H1 (cell line): ENCODE measurements around the gene VMO1. TPM values are rescaled to one million over a fixed set of nuclear protein-coding genes. Genes with fewer than 3 reads are reported as not detected.

ENCODE experiments used
- CTCF ChIA-PET: fragments of 300-600 bp; sonication (Branson Sonifier 250); formaldehyde crosslinking; loops from one replicate; lab custom pipeline; 2021; ENCODE audit not compliant: partially characterized antibody; lab: Charles Lee
- POLR2A ChIA-PET: fragments of 300-600 bp; sonication (Branson Sonifier 250); formaldehyde crosslinking; loops from one replicate; lab custom pipeline; 2021; ENCODE audit warnings: inconsistent platforms; ENCODE audit not compliant: partially characterized antibody; lab: Charles Lee
- DNase-seq, 2 experiments: peaks; one replicate each; pipeline versions ENCODE4 v3.0.0 to v3.0.0-alpha.2; 2010 to 2022; ENCODE audit warnings: low spot score in 2 of 2, low read depth in 1 of 2, mixed read lengths in 1 of 2
- FAIRE-seq: peaks from 2 replicates; lab custom pipeline; 2011; peaks lifted over from hg19 to GRCh38; lab: Jason Lieb, UNC
- H2AFZ ChIP-seq: 2 replicates; pipeline ENCODE4 v1.8.1; 2012; ENCODE audit warnings: low read length, inconsistent platforms
- H2AK5ac ChIP-seq: 2 replicates; pipeline ENCODE4 v1.6.1; 2013; ENCODE audit warnings: low read depth, low read length
- H2BK120ac ChIP-seq: replicated peaks from 2 replicates; pipeline ENCODE3; 2013; ENCODE audit warnings: low read depth, low read length, inconsistent platforms
- H2BK12ac ChIP-seq: 2 replicates; pipeline ENCODE4 v1.6.1; 2013; ENCODE audit warnings: low read depth, low read length
- H2BK15ac ChIP-seq: 2 replicates; pipeline ENCODE4 v1.6.1; 2013; ENCODE audit warnings: low read length
- H2BK20ac ChIP-seq: 2 replicates; pipeline ENCODE4 v1.6.1; 2013; ENCODE audit warnings: low read length
- H2BK5ac ChIP-seq: 2 replicates; pipeline ENCODE4 v1.6.1; 2013; ENCODE audit warnings: low read depth, low read length
- H3K14ac ChIP-seq: 2 replicates; pipeline ENCODE4 v1.6.1; 2013; ENCODE audit warnings: inconsistent platforms; ENCODE audit not compliant: insufficient read length
- H3K18ac ChIP-seq: 2 replicates; pipeline ENCODE4 v1.6.1; 2013; ENCODE audit warnings: low read length; ENCODE audit errors: extremely low read depth
- H3K23ac ChIP-seq: 2 replicates; pipeline ENCODE4 v1.6.1; 2013; ENCODE audit warnings: inconsistent platforms; ENCODE audit not compliant: insufficient read length
- H3K23me2 ChIP-seq: 2 replicates; pipeline ENCODE4 v1.6.1; 2013; ENCODE audit warnings: low read depth, low read length
- H3K27ac ChIP-seq: 2 replicates; pipeline ENCODE4 v1.6.1; 2011; ENCODE audit warnings: low read depth, low read length, inconsistent platforms
- H3K27me3 ChIP-seq, 4 experiments: replicated peaks in 1 of 4; 1 replicate in 1 of 4; 2 replicates in 3 of 4; pipeline versions ENCODE4 v1.6.1 to v1.8.1; 2011 to 2013; ENCODE audit warnings: low read length in 3 of 4, mild to moderate bottlenecking in 3 of 4, inconsistent platforms in 2 of 4, mixed read lengths in 2 of 4, moderate library complexity in 1 of 4; ENCODE audit not compliant: control insufficient read depth in 3 of 4, insufficient read depth in 3 of 4; ENCODE audit errors: extremely low read depth in 1 of 4
- H3K36me3 ChIP-seq, 4 experiments: 2 replicates each; pipeline versions ENCODE4 v1.6.1 to v1.8.1; 2011 to 2013; ENCODE audit warnings: mild to moderate bottlenecking in 4 of 4, low read length in 3 of 4, moderate library complexity in 2 of 4, control low read depth in 1 of 4, inconsistent platforms in 1 of 4; ENCODE audit not compliant: insufficient read depth in 4 of 4, control insufficient read depth in 2 of 4
- H3K4ac ChIP-seq: replicated peaks from 2 replicates; pipeline ENCODE3; 2013; ENCODE audit warnings: low read length, low read depth, mixed read lengths, inconsistent platforms; ENCODE audit not compliant: insufficient read length
- H3K4me1 ChIP-seq, 4 experiments: replicated peaks in 1 of 4; 1 replicate in 1 of 4; 2 replicates in 3 of 4; pipeline versions ENCODE4 v1.6.1 to v1.8.1; 2011 to 2013; ENCODE audit warnings: low read length in 3 of 4, inconsistent platforms in 2 of 4, mixed read lengths in 1 of 4; ENCODE audit not compliant: insufficient read depth in 4 of 4, control insufficient read depth in 3 of 4
- H3K4me2 ChIP-seq, 2 experiments: 2 replicates each; pipeline versions ENCODE4 v1.6.1 to v1.8.1; 2011 to 2013; ENCODE audit warnings: low read depth in 2 of 2, low read length in 2 of 2, control low read depth in 1 of 2, inconsistent platforms in 1 of 2, mild to moderate bottlenecking in 1 of 2; ENCODE audit not compliant: insufficient read depth in 1 of 2
- H3K4me3 ChIP-seq, 4 experiments: fragments of 200-600, 300-600 bp in 1 of 4; sonication (generic), shearing (Covaris generic), sonication (Bioruptor Twin) in 1 of 4; 2 replicates each; pipeline versions ENCODE4 v1.5.1 to v1.8.1; 2011 to 2016; ENCODE audit warnings: low read length in 4 of 4, low read depth in 3 of 4, control low read depth in 2 of 4, inconsistent platforms in 2 of 4, mild to moderate bottlenecking in 2 of 4, mixed read lengths in 1 of 4, moderate library complexity in 1 of 4; ENCODE audit not compliant: insufficient read depth in 2 of 4; ENCODE audit errors: extremely low read depth in 1 of 4
- H3K56ac ChIP-seq: replicated peaks from 2 replicates; pipeline ENCODE3; 2013; ENCODE audit warnings: low read depth, mild to moderate bottlenecking, mixed read lengths, low read length, inconsistent platforms; ENCODE audit not compliant: insufficient read length
- H3K79me1 ChIP-seq: 2 replicates; pipeline ENCODE4 v1.6.1; 2013; ENCODE audit warnings: low read depth, low read length, control low read depth
- H3K79me2 ChIP-seq, 2 experiments: 2 replicates each; pipeline versions ENCODE4 v1.6.1 to v1.8.1; 2012 to 2013; ENCODE audit warnings: low read length in 2 of 2, mild to moderate bottlenecking in 2 of 2, inconsistent platforms in 1 of 2; ENCODE audit not compliant: insufficient read depth in 2 of 2, control insufficient read depth in 1 of 2
- H3K9ac ChIP-seq, 4 experiments: replicated peaks in 1 of 4; 1 replicate in 1 of 4; 2 replicates in 3 of 4; pipeline versions ENCODE4 v1.6.1 to v1.8.1; 2011 to 2013; ENCODE audit warnings: low read depth in 3 of 4, low read length in 3 of 4, control low read depth in 2 of 4, mild to moderate bottlenecking in 2 of 4, moderate library complexity in 2 of 4, inconsistent platforms in 1 of 4; ENCODE audit errors: extremely low read depth in 1 of 4
- H3K9me3 ChIP-seq, 2 experiments: 2 replicates each; pipeline versions ENCODE4 v1.6.1 to v1.8.1; 2012 to 2013; ENCODE audit warnings: mild to moderate bottlenecking in 2 of 2, moderate library complexity in 2 of 2, control low read depth in 1 of 2, inconsistent platforms in 1 of 2, low read depth in 1 of 2, low read length in 1 of 2, mixed read lengths in 1 of 2; ENCODE audit not compliant: insufficient read depth in 2 of 2
- H4K20me1 ChIP-seq, 2 experiments: replicated peaks in 1 of 2; 2 replicates each; pipeline versions ENCODE3 to v1.8.1; 2011 to 2013; ENCODE audit warnings: inconsistent platforms in 2 of 2, low read length in 2 of 2, mild to moderate bottlenecking in 1 of 2; ENCODE audit not compliant: insufficient read depth in 2 of 2, control insufficient read depth in 1 of 2
- H4K5ac ChIP-seq: 2 replicates; pipeline ENCODE4 v1.6.1; 2013; ENCODE audit warnings: low read length, low read depth, mixed read lengths, inconsistent platforms; ENCODE audit not compliant: insufficient read length
- H4K8ac ChIP-seq: 2 replicates; pipeline ENCODE4 v1.8.0; 2013; ENCODE audit warnings: mild to moderate bottlenecking, moderate library complexity, low read length, inconsistent platforms; ENCODE audit not compliant: insufficient read depth; ENCODE audit errors: extremely low read depth
- H4K91ac ChIP-seq: replicated peaks from 2 replicates; pipeline ENCODE3; 2013; ENCODE audit warnings: low read length, mixed read lengths, inconsistent platforms; ENCODE audit not compliant: insufficient read length
- FOSL1 ChIP-seq: IDR thresholded peaks from 2 replicates; pipeline ENCODE4 v1.6.1; 2011; ENCODE audit warnings: mild to moderate bottlenecking, low read depth, low read length, moderate library complexity; ENCODE audit not compliant: insufficient read depth
- GABPA ChIP-seq: IDR thresholded peaks from 2 replicates; pipeline ENCODE4 v1.6.1; 2011; ENCODE audit warnings: mild to moderate bottlenecking, low read length, moderate library complexity, borderline replicate concordance; ENCODE audit not compliant: insufficient read depth
- HDAC6 ChIP-seq: IDR thresholded peaks from one replicate; pipeline ENCODE4 v1.7.1; 2012; ENCODE audit warnings: low read depth, mild to moderate bottlenecking, inconsistent platforms, low read length, moderate library complexity
- KDM4A ChIP-seq: IDR thresholded peaks from one replicate; pipeline ENCODE4 v1.7.1; 2012; ENCODE audit warnings: low read depth, mild to moderate bottlenecking, moderate library complexity, low read length, inconsistent platforms; ENCODE audit not compliant: severe bottlenecking
- KDM5A ChIP-seq: fragments of 200-600 bp; IDR thresholded peaks from 2 replicates; pipeline ENCODE4 v1.7.1; 2012; ENCODE audit warnings: mild to moderate bottlenecking, low read length, inconsistent platforms, mixed read lengths
- PHF8 ChIP-seq: fragments of 200-600 bp; sonication (generic); conservative IDR thresholded peaks from 2 replicates; pipeline ENCODE4 v1.7.1; 2012; ENCODE audit warnings: low read depth, mild to moderate bottlenecking, inconsistent platforms, low read length, moderate library complexity
- RFX5 ChIP-seq: IDR thresholded peaks from 2 replicates; pipeline ENCODE4 v1.6.1; 2011; ENCODE audit warnings: low read depth, low read length, improper control_type of control experiment, borderline replicate concordance
- TAF1 ChIP-seq: IDR thresholded peaks from 2 replicates; pipeline ENCODE4 v1.6.1; 2011; ENCODE audit warnings: mild to moderate bottlenecking, low read depth, low read length
- WGBS, 2 experiments: shearing (Covaris generic) in 1 of 2; methylation state at CpG; one replicate each; pipeline versions ENCODE4 v1.1.6 to v1.1.7; 2013 to 2015; ENCODE audit warnings: low lambda C conversion rate in 2 of 2, mixed read lengths in 2 of 2, inconsistent platforms in 1 of 2, low coverage in 1 of 2, missing lambda C conversion rate in 1 of 2; ENCODE audit not compliant: insufficient replicate concordance in 2 of 2, insufficient coverage in 1 of 2, insufficient read length in 1 of 2; ENCODE audit errors: extremely low coverage in 1 of 2, missing lambda C conversion rate in 1 of 2; 5-methylcytosine and 5-hydroxymethylcytosine counted together
- polyA plus RNA-seq, 7 experiments: library from polyadenylated mRNA; depleted of rRNA in 3 of 7; stranded (reverse) in 5 of 7; unstranded in 2 of 7; fragments of >200 nt in 5 of 7; fragments of 200-250 nt in 2 of 7; gene quantifications; 1 replicate in 5 of 7; 2 replicates in 1 of 7; 4 replicates in 1 of 7; pipeline versions ENCODE4 v1.2.1 to v1.2.3, GENCODE V29; 2011 to 2013; ENCODE audit warnings: missing spikeins in 2 of 7, mixed read lengths in 2 of 7
- total RNA-seq: library from RNA; stranded (reverse); fragmentation: NEBNext Ultra II Directional; extraction: Animal tissue kit (Norgen Biotek cat#: 25700); gene quantifications from 2 replicates; pipeline ENCODE4 v1.2.1, GENCODE V29; 2021
- TF ChIP-seq, protein P1 (sequence below), 3 experiments: IDR thresholded peaks; 1 replicate in 2 of 3; 2 replicates in 1 of 3; pipeline versions ENCODE4 v1.5.1 to v1.6.1; 2011; ENCODE audit warnings: low read length in 3 of 3, mild to moderate bottlenecking in 3 of 3, inconsistent platforms in 2 of 3, low read depth in 1 of 3, moderate library complexity in 1 of 3; ENCODE audit not compliant: insufficient read depth in 1 of 3; ENCODE audit errors: control extremely low read depth in 1 of 3
- TF ChIP-seq, protein P2 (sequence below): IDR thresholded peaks from 2 replicates; pipeline ENCODE4 v1.6.1; 2011; ENCODE audit warnings: low read length, improper control_type of control experiment

VMO1 gene
- total and polyA plus RNA-seq, 2 of the 8 experiments (the other 6 are each of a cell fraction or from before 2014, with no cell fraction given), result 0.30 TPM; not detected in 1

DNA sequence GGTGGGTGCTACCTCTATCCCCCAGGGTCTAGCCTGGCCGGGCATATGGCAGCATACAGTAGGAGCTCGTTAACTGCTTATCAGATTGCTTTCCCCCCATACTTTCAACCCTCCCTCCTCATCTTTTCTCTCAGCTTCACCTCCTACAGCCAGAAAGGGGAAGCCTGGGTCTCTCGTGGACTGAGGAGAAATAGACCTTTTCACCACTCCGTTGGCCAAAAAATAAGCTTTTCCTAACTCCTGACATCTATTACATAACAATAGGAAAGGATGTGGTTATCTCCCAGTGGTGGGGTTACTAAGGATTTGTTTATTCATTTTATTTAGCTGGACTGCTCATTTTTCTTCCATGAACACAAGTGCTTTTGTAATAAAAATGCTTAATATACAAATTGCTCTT, 37.5 kb downstream of the VMO1 start:
- no peak overlapping the region for H3K4me2 ChIP-seq
- no peak overlapping the region for H3K4me3 ChIP-seq
- H3K9ac ChIP-seq, result no peak overlapping the region
- no peak overlapping the region for H3K56ac ChIP-seq
- H3K4ac ChIP-seq, result no peak overlapping the region
- no peak overlapping the region for H3K18ac ChIP-seq
- no peak overlapping the region for H2AK5ac ChIP-seq
- H3K9me3 ChIP-seq, result no peaks in the 10 kb centered on the region
- 75% methylated on average over 4 of the region's 4 CpGs; no CpG with 5 or more reads in 1 of the 2 experiments for WGBS, 2 experiments
- H4K20me1 ChIP-seq, result no peaks in the 10 kb centered on the region
- H2BK15ac ChIP-seq, result no peak overlapping the region
- H4K5ac ChIP-seq, result no peak overlapping the region
- H2BK120ac ChIP-seq, result no peak overlapping the region
- FAIRE-seq (no peak), DNase-seq (no peak)
- CTCF ChIA-PET, result interaction anchor here (0.9 to 1.0 kb wide), 2 partner anchors 38 to 42 kb away, joined by 4 to 7 read pairs; no protein-coding TSS in a partner anchor
- TF ChIP-seq KDM5A, result no peak
- TF ChIP-seq TAF1, result no peak
- TF ChIP-seq FOSL1, result no peak
- TF ChIP-seq, protein P1, sequence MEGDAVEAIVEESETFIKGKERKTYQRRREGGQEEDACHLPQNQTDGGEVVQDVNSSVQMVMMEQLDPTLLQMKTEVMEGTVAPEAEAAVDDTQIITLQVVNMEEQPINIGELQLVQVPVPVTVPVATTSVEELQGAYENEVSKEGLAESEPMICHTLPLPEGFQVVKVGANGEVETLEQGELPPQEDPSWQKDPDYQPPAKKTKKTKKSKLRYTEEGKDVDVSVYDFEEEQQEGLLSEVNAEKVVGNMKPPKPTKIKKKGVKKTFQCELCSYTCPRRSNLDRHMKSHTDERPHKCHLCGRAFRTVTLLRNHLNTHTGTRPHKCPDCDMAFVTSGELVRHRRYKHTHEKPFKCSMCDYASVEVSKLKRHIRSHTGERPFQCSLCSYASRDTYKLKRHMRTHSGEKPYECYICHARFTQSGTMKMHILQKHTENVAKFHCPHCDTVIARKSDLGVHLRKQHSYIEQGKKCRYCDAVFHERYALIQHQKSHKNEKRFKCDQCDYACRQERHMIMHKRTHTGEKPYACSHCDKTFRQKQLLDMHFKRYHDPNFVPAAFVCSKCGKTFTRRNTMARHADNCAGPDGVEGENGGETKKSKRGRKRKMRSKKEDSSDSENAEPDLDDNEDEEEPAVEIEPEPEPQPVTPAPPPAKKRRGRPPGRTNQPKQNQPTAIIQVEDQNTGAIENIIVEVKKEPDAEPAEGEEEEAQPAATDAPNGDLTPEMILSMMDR (IDR thresholded peaks at IDR 0.05; ENCODE audit: control extremely low read depth in 1 of 3, insufficient read depth in 1 of 3, low read depth in 1 of 3, low read length in 3 of 3), result no peak
- TF ChIP-seq GABPA, result no peak
- no peak for TF ChIP-seq RFX5
- TF ChIP-seq KDM4A, result no peak
- TF ChIP-seq, protein P2, sequence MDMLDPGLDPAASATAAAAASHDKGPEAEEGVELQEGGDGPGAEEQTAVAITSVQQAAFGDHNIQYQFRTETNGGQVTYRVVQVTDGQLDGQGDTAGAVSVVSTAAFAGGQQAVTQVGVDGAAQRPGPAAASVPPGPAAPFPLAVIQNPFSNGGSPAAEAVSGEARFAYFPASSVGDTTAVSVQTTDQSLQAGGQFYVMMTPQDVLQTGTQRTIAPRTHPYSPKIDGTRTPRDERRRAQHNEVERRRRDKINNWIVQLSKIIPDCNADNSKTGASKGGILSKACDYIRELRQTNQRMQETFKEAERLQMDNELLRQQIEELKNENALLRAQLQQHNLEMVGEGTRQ, result no peak
- TF ChIP-seq PHF8, result no peak
- TF ChIP-seq HDAC6, result no peak
- H3K27me3 ChIP-seq, result peaks cover 0 to 9% (median 5%) of the 10 kb centered on the region in 4 experiments; a peak in 4 of 7 replicates
- no peak overlapping the region for H2AFZ ChIP-seq
- no peaks in the 10 kb centered on the region for H3K36me3 ChIP-seq
- H4K8ac ChIP-seq, result no peak overlapping the region
- POLR2A ChIA-PET, result no interaction called here
- H3K27ac ChIP-seq, result no peak overlapping the region
- H2BK5ac ChIP-seq, result no peak overlapping the region
- H3K79me2 ChIP-seq, result no peaks in the 10 kb centered on the region
- no peak overlapping the region for H3K23ac ChIP-seq
- no peak overlapping the region for H2BK12ac ChIP-seq
- peaks cover 7% of the 10 kb centered on the region; the same call in 1 of the 2 replicates for H3K23me2 ChIP-seq
- no peak overlapping the region for H4K91ac ChIP-seq
- H2BK20ac ChIP-seq, result no peak overlapping the region
- no peaks in the 10 kb centered on the region for H3K79me1 ChIP-seq
- no peak overlapping the region for H3K14ac ChIP-seq
- H3K4me1 ChIP-seq, result peaks cover 0 to 3% (median under 1%) of the 10 kb centered on the region in 4 experiments; a peak in 3 of 7 replicates
